Cardiac fibroblast (primary cell): Measurements from ENCODE around the gene C10orf62.
A peak's percentile ranks its signal among the peaks of the same experiment; 100 is the strongest.
"Not testable (repeated sequence)": the region's sequence is repeated elsewhere in the genome, so short reads cannot be mapped to it uniquely, and the experiment has no call there.

Experiments used
- DNase-seq, 2 donors: peaks; one replicate each; pipeline versions ENCODE4 v3.0.0 to v3.0.0-alpha.2; 2010; ENCODE audit warnings: low read depth in 2 of 2
- H3K4me3 ChIP-seq, 2 donors: replicated peaks in 1 of 2; 1 replicate in 1 of 2; 2 replicates in 1 of 2; pipeline ENCODE4 v1.5.1; 2011; ENCODE audit warnings: low read depth in 2 of 2, low read length in 2 of 2, mild to moderate bottlenecking in 2 of 2, moderate library complexity in 1 of 2
- CTCF ChIP-seq: IDR thresholded peaks from one replicate; pipeline ENCODE4 v1.5.1; 2011; ENCODE audit warnings: low read depth, mild to moderate bottlenecking, low read length, inconsistent platforms

The C10orf62 gene

GRCh38 chr10:97632949-97633884 is 43.7 kb downstream of the C10orf62 start, which contains the start of gene MORN4:
Gene MORN4, minus strand, starts transcription at chr10:97633500. Its CDS starts 13,847 bp downstream, at chr10:97619653.
- H3K4me3 ChIP-seq, result peak within 1 kb of the TSS; percentile 88 to 90
- TF ChIP-seq CTCF, result no peak
- DNase-seq, result peak; percentile 91 to 93

- peak; percentile 24 for TF ChIP-seq CTCF
- peak overlapping the region in 1 of 2 donors; percentile 90 for H3K4me3 ChIP-seq
- peak; percentile 12 to 34 for DNase-seq
Observed at GRCh38 chr10:97633921-97634320, 44.4 kb downstream of the C10orf62 start.

GRCh38 chr10:97635577-97635976 is 46.1 kb downstream of the C10orf62 start:
- no peak for TF ChIP-seq CTCF
- DNase-seq, result no peak

GRCh38 chr10:97639090-97639489 is 49.6 kb downstream of the C10orf62 start:
- not testable (repeated sequence) for DNase-seq, H3K4me3 ChIP-seq

More at GRCh38 chr10:97635577-97635976, 46.1 kb downstream of the C10orf62 start:
- H3K4me3 ChIP-seq, result no peak overlapping the region

- peak within 1 kb of the TSS; percentile 79 to 82 for H3K4me3 ChIP-seq
- TF ChIP-seq CTCF, result no peak
- peak; percentile 100 for DNase-seq
Observed at GRCh38 chr10:97640174-97640867, 50.8 kb downstream of the C10orf62 start, which contains the start of gene PI4K2A. Gene PI4K2A, plus strand, starts transcription at chr10:97640671. Its CDS starts 72 bp downstream, at chr10:97640743.
